HCT116 (cell line): ENCODE measurements around the gene NUTM2D. TPM values are rescaled to one million over a fixed set of nuclear protein-coding genes. Genes with fewer than 3 reads are reported as not detected.
"Not testable (repeated sequence)": the region's sequence is repeated elsewhere in the genome, so short reads cannot be mapped to it uniquely, and the experiment has no call there.

Source experiments
- ATAC-seq: fragments of 200-7000 bp; cut with Tn5 transposase; 2 replicates; pipeline ENCODE4 v1.9.1; 2020; ENCODE audit warnings: mild to moderate bottlenecking, moderate library complexity
- BruUV-seq: library from RNA; stranded (reverse); fragments of 400-500 nt; replicated peaks from 2 replicates; lab custom pipeline; 2021; lab: Mats Ljungman, UMichigan
- CTCF ChIA-PET: fragments of 300-600 bp; sonication (Branson Sonifier 250); formaldehyde crosslinking; loops from one replicate; lab custom pipeline; 2021; ENCODE audit warnings: antibody characterized with exemption; lab: Charles Lee
- POLR2A ChIA-PET: fragments of 300-600, 350-600 bp; sonication (Branson Sonifier 250); formaldehyde crosslinking; loops from one replicate; lab custom pipeline; 2021; ENCODE audit warnings: antibody characterized with exemption; lab: Charles Lee
- RAD21 ChIA-PET, 2 experiments: fragments of 300-600 bp; sonication (Branson Sonifier 250); formaldehyde crosslinking; loops; one replicate each; lab custom pipeline; 2023; ENCODE audit warnings: low total read pairs in 2 of 2; ENCODE audit not compliant: uncharacterized antibody in 2 of 2, unreplicated experiment in 2 of 2, low non-redundant PET in 1 of 2; lab: Charles Lee
- DNase-seq: peaks from one replicate; pipeline ENCODE4 v3.0.0-alpha.2; 2010; ENCODE audit warnings: low read depth, low spot score
- H2AFZ ChIP-seq: fragments of 200-600 bp; shearing (Covaris generic), sonication (generic); 2 replicates; pipeline ENCODE4 v1.6.1; 2017; ENCODE audit warnings: low read depth, mixed run types, mixed read lengths, antibody characterized with exemption, low read length; ENCODE audit not compliant: poor library complexity, severe bottlenecking
- H3K27ac ChIP-seq: 2 replicates; pipeline ENCODE4 v1.5.1; 2012; ENCODE audit warnings: low read depth, low read length
- H3K27me3 ChIP-seq: fragments of 200-600 bp; sonication (generic); 2 replicates; pipeline ENCODE4 v1.6.1; 2016; ENCODE audit warnings: mixed run types, low read length, mixed read lengths; ENCODE audit not compliant: insufficient read depth
- H3K36me3 ChIP-seq, 2 experiments: fragments of 200-500 bp in 1 of 2; fragments of 200-600 bp in 1 of 2; sonication (Bioruptor generic) in 1 of 2; sonication (generic) in 1 of 2; 2 replicates each; pipeline versions ENCODE4 v1.5.1 to v1.6.1; 2014 to 2016; ENCODE audit warnings: low read length in 2 of 2, inconsistent platforms in 1 of 2, mixed read lengths in 1 of 2, mixed run types in 1 of 2; ENCODE audit not compliant: insufficient read depth in 2 of 2, control insufficient read depth in 1 of 2
- H3K4me1 ChIP-seq, 2 experiments: fragments of 200-600 bp in 1 of 2; sonication (generic) in 1 of 2; 2 replicates each; pipeline versions ENCODE4 v1.5.1 to v1.6.1; 2012 to 2017; ENCODE audit warnings: low read length in 2 of 2, inconsistent platforms in 1 of 2, mild to moderate bottlenecking in 1 of 2, mixed read lengths in 1 of 2, mixed run types in 1 of 2, moderate library complexity in 1 of 2; ENCODE audit not compliant: insufficient read depth in 2 of 2, control insufficient read depth in 1 of 2
- H3K4me2 ChIP-seq: fragments of 200-600 bp; sonication (generic); 2 replicates; pipeline ENCODE4 v1.6.1; 2017; ENCODE audit warnings: mixed run types, low read length, mixed read lengths
- H3K4me3 ChIP-seq, 2 experiments: fragments of 200-600 bp in 1 of 2; sonication (generic) in 1 of 2; replicated peaks in 1 of 2; 2 replicates each; pipeline ENCODE4 v1.5.1; 2011 to 2016; ENCODE audit warnings: low read length in 2 of 2, control low read depth in 1 of 2, low read depth in 1 of 2, mild to moderate bottlenecking in 1 of 2, mixed read lengths in 1 of 2, mixed run types in 1 of 2
- H3K79me2 ChIP-seq: fragments of 200-600 bp; sonication (generic); 2 replicates; pipeline ENCODE4 v1.6.1; 2017; ENCODE audit warnings: mild to moderate bottlenecking, mixed run types, low read length, moderate library complexity, mixed read lengths; ENCODE audit not compliant: insufficient read depth
- H3K9ac ChIP-seq: fragments of 200-600 bp; sonication (generic); 2 replicates; pipeline ENCODE4 v1.6.1; 2016; ENCODE audit warnings: low read length, mixed read lengths
- H3K9me2 ChIP-seq: fragments of 200-600 bp; sonication (generic), shearing (Covaris generic); 2 replicates; pipeline ENCODE4 v1.6.1; 2017; ENCODE audit warnings: mixed run types, mild to moderate bottlenecking, moderate library complexity; ENCODE audit not compliant: insufficient read depth
- H3K9me3 ChIP-seq, 2 experiments: fragments of 200-500 bp in 1 of 2; fragments of 200-600 bp in 1 of 2; sonication (Bioruptor generic) in 1 of 2; sonication (generic) in 1 of 2; 2 replicates each; pipeline ENCODE4 v1.6.1; 2014 to 2017; ENCODE audit warnings: low read length in 2 of 2, mixed read lengths in 2 of 2, inconsistent platforms in 1 of 2, low read depth in 1 of 2, mild to moderate bottlenecking in 1 of 2, mixed run types in 1 of 2, moderate library complexity in 1 of 2; ENCODE audit not compliant: control insufficient read depth in 1 of 2, insufficient read depth in 1 of 2
- H4K20me1 ChIP-seq: fragments of 200-600 bp; sonication (generic), shearing (Covaris generic); 2 replicates; pipeline ENCODE4 v1.6.1; 2017; ENCODE audit warnings: mixed run types, mild to moderate bottlenecking, moderate library complexity; ENCODE audit not compliant: insufficient read depth
- intact Hi-C: fragments of 100-400 bp; cut with micrococcal nuclease; formaldehyde crosslinking; loops from 2 replicates; pipeline ENCODE4 v1.10.0; 2022
- total RNA-seq: library from RNA; stranded (reverse); gene quantifications from one replicate; pipeline ENCODE4 v1.2.1, GENCODE V29; 2021; ENCODE audit not compliant: unreplicated experiment

NUTM2D gene
- total RNA-seq, 1 experiment from 2014 or later, result 2.8 TPM

DNA sequence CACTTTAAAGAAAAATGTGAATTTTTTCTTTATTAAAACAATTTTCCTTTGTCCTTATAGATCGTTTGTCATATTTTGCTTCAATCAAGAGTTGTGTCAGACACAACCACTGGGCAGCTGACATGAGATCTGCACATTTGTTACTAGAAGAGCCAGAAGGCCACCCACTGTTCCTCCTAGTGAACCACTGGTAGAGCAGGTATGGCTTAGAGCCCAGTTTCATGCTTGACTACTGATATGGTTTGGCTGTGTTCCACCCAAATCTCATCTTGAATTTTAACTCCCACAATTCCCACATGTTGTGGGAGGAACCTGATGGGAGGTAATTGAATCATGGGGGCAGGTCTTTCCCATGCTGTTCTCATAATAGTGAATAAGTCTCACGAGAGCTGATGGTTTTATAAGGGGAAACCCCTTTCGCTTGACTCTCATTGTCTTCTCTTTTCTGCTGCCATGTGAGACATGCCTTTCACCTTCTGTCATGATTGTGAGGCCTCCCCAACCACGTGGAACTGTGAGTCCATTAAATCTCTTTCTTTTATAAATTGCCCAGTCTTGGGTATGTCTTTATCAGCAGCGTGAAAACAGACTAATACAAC, 28.3 kb downstream of the NUTM2D start:
- H3K9ac ChIP-seq, H3K4me2 ChIP-seq, intact Hi-C loops, BruUV-seq, H3K9me2 ChIP-seq, H3K79me2 ChIP-seq, CTCF ChIA-PET, POLR2A ChIA-PET, H3K4me1 ChIP-seq, H4K20me1 ChIP-seq, RAD21 ChIA-PET, H3K27ac ChIP-seq, H3K36me3 ChIP-seq, H2AFZ ChIP-seq, H3K27me3 ChIP-seq, DNase-seq, H3K9me3 ChIP-seq, ATAC-seq, H3K4me3 ChIP-seq: not testable (repeated sequence)

DNA sequence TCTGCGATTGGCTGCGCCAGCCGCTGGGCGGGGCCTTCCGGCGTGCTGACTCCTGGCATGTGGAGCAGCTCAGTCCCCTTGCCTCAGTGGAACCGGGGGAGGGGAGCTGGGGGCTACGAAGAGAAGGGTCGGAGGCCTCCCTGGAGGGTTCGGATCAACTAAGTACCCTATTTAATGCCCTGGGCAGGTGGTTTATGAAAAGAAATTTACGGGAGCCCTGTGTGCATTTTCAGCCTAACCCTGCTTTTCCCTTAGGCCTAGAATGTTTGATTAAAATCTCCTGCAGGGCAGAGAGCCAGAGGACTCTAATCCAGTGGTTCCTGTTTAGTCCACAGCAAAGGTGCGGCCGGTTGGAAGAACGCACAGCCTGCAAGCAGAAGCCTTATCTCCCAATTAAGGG, 33.8 kb downstream of the NUTM2D start:
- H2AFZ ChIP-seq, H3K27ac ChIP-seq, H3K9me2 ChIP-seq, H3K36me3 ChIP-seq, H3K79me2 ChIP-seq, H3K9ac ChIP-seq, CTCF ChIA-PET, DNase-seq, POLR2A ChIA-PET, H3K4me2 ChIP-seq, H3K4me1 ChIP-seq, RAD21 ChIA-PET, H3K4me3 ChIP-seq, BruUV-seq, intact Hi-C loops, ATAC-seq, H4K20me1 ChIP-seq, H3K9me3 ChIP-seq, H3K27me3 ChIP-seq: not testable (repeated sequence)

DNA sequence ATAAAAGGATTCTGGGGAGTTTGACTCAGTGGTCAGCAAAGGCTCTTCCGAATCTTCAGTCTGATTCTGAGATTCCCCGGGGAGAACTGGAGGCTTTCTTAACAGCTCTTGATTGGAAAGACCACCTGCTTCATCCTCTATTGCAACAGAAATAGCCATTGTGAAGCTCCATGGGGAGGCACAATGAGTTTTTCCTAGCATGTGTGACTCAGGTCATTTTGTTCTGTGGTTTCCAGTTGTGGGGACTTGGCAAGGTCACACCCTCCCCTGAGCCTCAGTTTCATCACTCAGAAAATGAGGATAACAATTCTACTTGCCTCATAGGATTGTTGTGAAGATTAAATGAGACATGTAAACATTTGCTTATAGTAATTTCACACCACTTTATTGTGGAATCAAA, 38.7 kb downstream of the NUTM2D start:
- H3K27me3 ChIP-seq, H3K9me3 ChIP-seq, H3K4me2 ChIP-seq, DNase-seq, H3K4me3 ChIP-seq, H3K27ac ChIP-seq, intact Hi-C loops, BruUV-seq, H3K36me3 ChIP-seq, H3K79me2 ChIP-seq, H2AFZ ChIP-seq, H3K9ac ChIP-seq, H3K9me2 ChIP-seq, H4K20me1 ChIP-seq, CTCF ChIA-PET, ATAC-seq, POLR2A ChIA-PET, H3K4me1 ChIP-seq, RAD21 ChIA-PET: not testable (repeated sequence)

DNA sequence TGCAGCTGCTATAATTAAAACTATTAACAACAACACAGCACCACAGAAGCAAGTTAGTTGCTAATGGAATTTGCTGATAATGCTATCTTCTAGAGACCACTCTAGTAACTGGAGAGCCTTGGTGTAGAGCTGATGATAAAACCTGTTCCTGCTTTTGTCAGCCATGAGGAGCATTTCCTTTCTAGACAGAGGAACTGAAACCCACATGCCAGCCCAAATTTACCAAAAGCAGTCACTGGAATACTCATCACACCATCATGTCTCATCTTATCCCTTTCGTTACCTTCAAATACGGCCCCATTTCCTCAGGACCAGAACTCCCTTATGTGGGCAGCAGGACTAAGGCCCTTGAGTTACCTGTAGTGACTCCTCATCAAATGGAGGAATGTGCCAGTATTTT, 40.9 kb downstream of the NUTM2D start:
- H3K79me2 ChIP-seq, POLR2A ChIA-PET, H3K4me2 ChIP-seq, DNase-seq, intact Hi-C loops, ATAC-seq, RAD21 ChIA-PET, H3K27ac ChIP-seq, CTCF ChIA-PET, H3K9me3 ChIP-seq, H3K4me3 ChIP-seq, H3K9ac ChIP-seq, H4K20me1 ChIP-seq, H3K4me1 ChIP-seq, H3K36me3 ChIP-seq, BruUV-seq, H2AFZ ChIP-seq, H3K27me3 ChIP-seq, H3K9me2 ChIP-seq: not testable (repeated sequence)
